HG03469 (cell line): ENCODE data around the gene PPDPF.
"Not testable (repeated sequence)": the region's sequence is repeated elsewhere in the genome, so short reads cannot be mapped to it uniquely, and the experiment has no call there.

Source experiments
- ATAC-seq: cut with Tn5 transposase; IDR thresholded peaks from one replicate; pipeline ENCODE4 v1.9.1; 2021; ENCODE audit warnings: mild to moderate bottlenecking, moderate library complexity, moderate number of reproducible peaks; ENCODE audit not compliant: unreplicated experiment

PPDPF gene

GRCh38 chr20:63520504-63520933 lies at the start of gene PPDPF:
Gene PPDPF (plus strand): TSS chr20:63520765. CDS start chr20:63521309, 544 bp downstream.
- ATAC-seq = peak; percentile 49

- no peak for ATAC-seq
Observed at GRCh38 chr20:63471002-63471716, 49.4 kb upstream of the PPDPF start.

- ATAC-seq = no peak
Observed at GRCh38 chr20:63471717-63471980, 48.9 kb upstream of the PPDPF start.

- ATAC-seq = no peak
Observed at GRCh38 chr20:63471981-63472831, 48.4 kb upstream of the PPDPF start, which contains the start of gene KCNQ2. Gene KCNQ2 (minus strand): TSS chr20:63472655. CDS start chr20:63472463, 192 bp downstream.

- ATAC-seq = no peak
Observed at GRCh38 chr20:63472862-63473390, 47.6 kb upstream of the PPDPF start.

- no peak for ATAC-seq
Observed at GRCh38 chr20:63473555-63474449, 46.8 kb upstream of the PPDPF start.

GRCh38 chr20:63475209-63475608 lies 45.4 kb upstream of the PPDPF start:
- ATAC-seq = no peak

GRCh38 chr20:63477061-63477616 lies 43.4 kb upstream of the PPDPF start:
- ATAC-seq = no peak

- no peak for ATAC-seq
Observed at GRCh38 chr20:63477944-63478343, 42.6 kb upstream of the PPDPF start.

GRCh38 chr20:63478346-63479302 lies 41.9 kb upstream of the PPDPF start:
- no peak for ATAC-seq

GRCh38 chr20:63479695-63480419 lies 40.7 kb upstream of the PPDPF start:
- ATAC-seq = not testable (repeated sequence)

- ATAC-seq = no peak
Observed at GRCh38 chr20:63481503-63481902, 39.1 kb upstream of the PPDPF start.

- ATAC-seq = no peak
Observed at GRCh38 chr20:63482021-63482587, 38.5 kb upstream of the PPDPF start.

GRCh38 chr20:63483834-63484233 lies 36.7 kb upstream of the PPDPF start:
- ATAC-seq = no peak

GRCh38 chr20:63484236-63484635 lies 36.3 kb upstream of the PPDPF start:
- no peak for ATAC-seq

GRCh38 chr20:63484651-63485403 lies 35.7 kb upstream of the PPDPF start:
- no peak for ATAC-seq

- ATAC-seq = no peak
Observed at GRCh38 chr20:63486300-63486855, 34.2 kb upstream of the PPDPF start.
